Fibroblast of lung (primary cell): Measurements from ENCODE around the gene CCDC47. TPM values are rescaled to one million over a fixed set of nuclear protein-coding genes. Genes with fewer than 3 reads are reported as not detected.

Experiments used
- DNase-seq, 2 donors: peaks; one replicate each; pipeline versions ENCODE4 v3.0.0 to v3.0.0-alpha.2; 2010; ENCODE audit warnings: low read depth in 2 of 2
- H2AFZ ChIP-seq: 2 replicates; pipeline ENCODE4 v1.5.1; 2012; ENCODE audit warnings: low read length, control low read depth, inconsistent platforms
- H3K27ac ChIP-seq: 2 replicates; pipeline ENCODE4 v1.5.1; 2011; ENCODE audit warnings: low read length, control low read depth; ENCODE audit not compliant: insufficient read depth
- H3K27me3 ChIP-seq: 2 replicates; pipeline ENCODE4 v1.5.1; 2011; ENCODE audit warnings: mild to moderate bottlenecking, low read length; ENCODE audit not compliant: control insufficient read depth, insufficient read depth
- H3K36me3 ChIP-seq: 2 replicates; pipeline ENCODE4 v1.5.1; 2011; ENCODE audit warnings: low read length; ENCODE audit not compliant: control insufficient read depth, insufficient read depth
- H3K4me1 ChIP-seq: 2 replicates; pipeline ENCODE4 v1.5.1; 2011; ENCODE audit warnings: low read length; ENCODE audit not compliant: control insufficient read depth, insufficient read depth; ENCODE audit errors: extremely low read depth
- H3K4me2 ChIP-seq: 2 replicates; pipeline ENCODE4 v1.5.1; 2011; ENCODE audit warnings: low read length, control low read depth; ENCODE audit not compliant: insufficient read depth; ENCODE audit errors: extremely low read depth
- H3K4me3 ChIP-seq, 4 experiments: fragments of 200-600 bp in 1 of 4; sonication (generic) in 1 of 4; replicated peaks in 1 of 4; 2 replicates each; pipeline ENCODE4 v1.5.1; 2011 to 2016; ENCODE audit warnings: low read length in 4 of 4, low read depth in 3 of 4, mild to moderate bottlenecking in 3 of 4, control low read depth in 2 of 4, inconsistent platforms in 1 of 4, mixed read lengths in 1 of 4; ENCODE audit not compliant: insufficient read depth in 1 of 4; ENCODE audit errors: control extremely low read depth in 1 of 4
- H3K79me2 ChIP-seq: 2 replicates; pipeline ENCODE4 v1.5.1; 2012; ENCODE audit warnings: mild to moderate bottlenecking, low read length, inconsistent platforms; ENCODE audit not compliant: control insufficient read depth, insufficient read depth
- H3K9ac ChIP-seq: 2 replicates; pipeline ENCODE4 v1.5.1; 2011; ENCODE audit warnings: mild to moderate bottlenecking, low read length, control low read depth; ENCODE audit not compliant: insufficient read depth
- H3K9me3 ChIP-seq: 2 replicates; pipeline ENCODE4 v1.5.1; 2012; ENCODE audit warnings: low read depth, low read length; ENCODE audit not compliant: control insufficient read depth, insufficient read depth
- H4K20me1 ChIP-seq: 2 replicates; pipeline ENCODE4 v1.5.1; 2011; ENCODE audit warnings: low read length; ENCODE audit not compliant: control insufficient read depth, insufficient read depth; ENCODE audit errors: extremely low read depth
- CTCF ChIP-seq, 2 donors: IDR thresholded peaks in 1 of 2; conservative IDR thresholded peaks in 1 of 2; 1 replicate in 1 of 2; 2 replicates in 1 of 2; pipeline ENCODE4 v1.5.1; 2011 to 2012; ENCODE audit warnings: low read length in 2 of 2, control low read depth in 1 of 2, inconsistent platforms in 1 of 2, low read depth in 1 of 2, mild to moderate bottlenecking in 1 of 2
- EZH2 ChIP-seq: IDR thresholded peaks from 2 replicates; pipeline ENCODE4 v1.5.1; 2012; ENCODE audit warnings: low read length, control low read depth, mild to moderate bottlenecking; ENCODE audit errors: missing control alignments
- polyA plus RNA-seq, 2 donors: library from polyadenylated mRNA; depleted of rRNA in 1 of 2; stranded (reverse) in 1 of 2; unstranded in 1 of 2; fragments of >200 nt; gene quantifications; 2 replicates each; pipeline ENCODE4 v1.2.1, GENCODE V29; 2011 to 2012; ENCODE audit warnings: missing spikeins in 1 of 2
- total RNA-seq: library from RNA; depleted of rRNA; stranded (reverse); fragments of >200 nt; gene quantifications from 2 replicates; pipeline ENCODE4 v1.2.1, GENCODE V29; 2014

Gene CCDC47
- total and polyA plus RNA-seq, 2 donors (not counting 1 experiment from before 2014, with no cell fraction given) = 65.6 to 83.2 TPM

- Histone ChIP-seq H3K4me1 (no peaks in the 10 kb centered on the region), H3K9me3 (no peaks in the 10 kb centered on the region), H3K79me2 (no peaks in the 10 kb centered on the region), H3K9ac (no peak overlapping the region), H3K4me2 (no peak overlapping the region), H4K20me1 (no peaks in the 10 kb centered on the region), H2AFZ (no peak overlapping the region), H3K4me3 (no peak overlapping the region), H3K36me3 (peaks cover 22% of the 10 kb centered on the region), H3K27me3 (no peaks in the 10 kb centered on the region), H3K27ac (no peak overlapping the region)
- TF ChIP-seq CTCF (conservative IDR thresholded peaks at IDR 0.05 in 1 of 2, IDR thresholded peaks at IDR 0.05 in 1 of 2; ENCODE audit: low read depth in 1 of 2, low read length in 2 of 2) (no peak), EZH2 (no peak)
- no peak for DNase-seq
Measured at GRCh38 chr17:63809970-63810369, 36.6 kb upstream of the CCDC47 start.

DNA sequence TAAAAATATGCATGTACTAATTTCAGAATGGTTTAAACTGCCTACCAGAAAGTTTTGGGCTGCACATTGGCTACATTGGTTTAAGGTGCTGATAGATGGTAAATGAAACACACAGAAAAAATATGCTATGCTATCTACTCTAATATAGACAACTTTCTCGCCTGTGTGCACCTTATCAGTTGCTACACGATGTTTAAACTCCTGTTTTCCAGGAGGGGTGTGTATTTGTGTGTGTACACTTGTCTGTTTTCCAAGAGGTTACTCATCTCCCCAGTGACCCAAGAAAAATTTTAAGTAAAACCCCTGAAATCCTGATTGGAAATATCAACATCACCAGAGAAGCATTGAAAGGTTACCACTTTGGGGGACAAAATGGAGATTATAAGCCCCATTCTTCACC lies 32.2 kb upstream of the CCDC47 start:
- Histone ChIP-seq H3K9me3 (no peaks in the 10 kb centered on the region), H3K79me2 (no peaks in the 10 kb centered on the region), H4K20me1 (no peaks in the 10 kb centered on the region), H3K27ac (no peak overlapping the region), H3K4me2 (no peak overlapping the region), H3K4me1 (no peaks in the 10 kb centered on the region), H2AFZ (no peak overlapping the region), H3K9ac (no peak overlapping the region), H3K4me3 (no peak overlapping the region), H3K27me3 (no peaks in the 10 kb centered on the region), H3K36me3 (peaks cover 16% of the 10 kb centered on the region)
- no peak for DNase-seq
- TF ChIP-seq EZH2 (no peak), CTCF (conservative IDR thresholded peaks at IDR 0.05 in 1 of 2, IDR thresholded peaks at IDR 0.05 in 1 of 2; ENCODE audit: low read depth in 1 of 2, low read length in 2 of 2) (no peak)

- Histone ChIP-seq H3K27ac (no peak overlapping the region), H2AFZ (no peak overlapping the region)
Measured at GRCh38 chr17:63804328-63804727, 30.9 kb upstream of the CCDC47 start.

More at GRCh38 chr17:63804328-63804727, 30.9 kb upstream of the CCDC47 start:
- no peaks in the 10 kb centered on the region for H3K4me1 ChIP-seq
- DNase-seq = no peak
- no peak overlapping the region for H3K4me2 ChIP-seq
- H4K20me1 ChIP-seq = no peaks in the 10 kb centered on the region
- H3K4me3 ChIP-seq = no peak overlapping the region
- H3K79me2 ChIP-seq = no peaks in the 10 kb centered on the region
- no peak overlapping the region for H3K9ac ChIP-seq
- TF ChIP-seq CTCF (conservative IDR thresholded peaks at IDR 0.05 in 1 of 2, IDR thresholded peaks at IDR 0.05 in 1 of 2; ENCODE audit: low read depth in 1 of 2, low read length in 2 of 2) (no peak), EZH2 (no peak)
- H3K27me3 ChIP-seq = no peaks in the 10 kb centered on the region
- H3K36me3 ChIP-seq = peaks cover 17% of the 10 kb centered on the region
- H3K9me3 ChIP-seq = no peaks in the 10 kb centered on the region
